Mucosa of descending colon (tissue), 3 donors: ENCODE measurements around the gene DNAI1. TPM values are rescaled to one million over a fixed set of nuclear protein-coding genes. Genes with fewer than 3 reads are reported as not detected.

Source experiments
- ATAC-seq: fragments of 200-7000 bp; cut with Tn5 transposase; one replicate; pipeline ENCODE4 v1.9.1; 2020; ENCODE audit warnings: mild to moderate bottlenecking, moderate library complexity
- DNase-seq, 3 donors: peaks; one replicate each; pipeline ENCODE4 v3.0.0-alpha.2; 2020
- H3K36me3 ChIP-seq: fragments of 200-600 bp; one replicate; pipeline ENCODE4 v1.8.0; 2021; ENCODE audit warnings: low read depth, mild to moderate bottlenecking
- H3K4me1 ChIP-seq: fragments of 200-600 bp; one replicate; pipeline ENCODE4 v1.8.0; 2021; ENCODE audit warnings: low read depth, mild to moderate bottlenecking
- H3K4me3 ChIP-seq: fragments of 200-600 bp; one replicate; pipeline ENCODE4 v1.8.0; 2021; ENCODE audit warnings: mild to moderate bottlenecking
- H3K9me3 ChIP-seq: fragments of 200-600 bp; one replicate; pipeline ENCODE4 v1.8.0; 2021; ENCODE audit warnings: mild to moderate bottlenecking
- intact Hi-C, 2 donors: fragments of 100-400 bp; cut with DNase I in 1 of 2; cut with micrococcal nuclease in 1 of 2; formaldehyde crosslinking; loops; one replicate each; pipeline versions ENCODE4 v1.11.0 to v1.11.1; 2022; cut with DNase I, micrococcal nuclease
- total RNA-seq, 3 donors: library from RNA; stranded (reverse); fragmentation: NEBNext Ultra II Directional in 2 of 3; extraction: Animal tissue kit (Norgen Biotek cat#: 25700) in 2 of 3; gene quantifications; one replicate each; pipeline versions ENCODE4 v1.2.1 to v1.2.4, GENCODE V29; 2021 to 2023
- TF ChIP-seq, protein P1 (sequence below): fragments of 200-600 bp; IDR thresholded peaks from one replicate; pipeline ENCODE4 v1.8.0; 2022; ENCODE audit warnings: antibody characterized with exemption, mild to moderate bottlenecking
- donor health status: DM: no; HTN: no; CAD: no; lungs with moderate emphysema.
- donor health status: DM: no; HTN: no; CAD: no.
- donor health status: DM: no; HTN: yes; CAD: no.

DNAI1 gene
- total RNA-seq, 3 donors from 2014 or later: not detected

- H3K9me3 ChIP-seq: no peaks in the 10 kb centered on the region
- peaks cover 8% of the 10 kb centered on the region for H3K4me1 ChIP-seq
- H3K4me3 ChIP-seq: no peak overlapping the region
- intact Hi-C loops: no loop called here
- TF ChIP-seq, protein P1, sequence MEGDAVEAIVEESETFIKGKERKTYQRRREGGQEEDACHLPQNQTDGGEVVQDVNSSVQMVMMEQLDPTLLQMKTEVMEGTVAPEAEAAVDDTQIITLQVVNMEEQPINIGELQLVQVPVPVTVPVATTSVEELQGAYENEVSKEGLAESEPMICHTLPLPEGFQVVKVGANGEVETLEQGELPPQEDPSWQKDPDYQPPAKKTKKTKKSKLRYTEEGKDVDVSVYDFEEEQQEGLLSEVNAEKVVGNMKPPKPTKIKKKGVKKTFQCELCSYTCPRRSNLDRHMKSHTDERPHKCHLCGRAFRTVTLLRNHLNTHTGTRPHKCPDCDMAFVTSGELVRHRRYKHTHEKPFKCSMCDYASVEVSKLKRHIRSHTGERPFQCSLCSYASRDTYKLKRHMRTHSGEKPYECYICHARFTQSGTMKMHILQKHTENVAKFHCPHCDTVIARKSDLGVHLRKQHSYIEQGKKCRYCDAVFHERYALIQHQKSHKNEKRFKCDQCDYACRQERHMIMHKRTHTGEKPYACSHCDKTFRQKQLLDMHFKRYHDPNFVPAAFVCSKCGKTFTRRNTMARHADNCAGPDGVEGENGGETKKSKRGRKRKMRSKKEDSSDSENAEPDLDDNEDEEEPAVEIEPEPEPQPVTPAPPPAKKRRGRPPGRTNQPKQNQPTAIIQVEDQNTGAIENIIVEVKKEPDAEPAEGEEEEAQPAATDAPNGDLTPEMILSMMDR: no peak
- H3K36me3 ChIP-seq: no peaks in the 10 kb centered on the region
- ATAC-seq (no peak), DNase-seq (no peak)
Measured at GRCh38 chr9:34555002-34555348, 96.4 kb downstream of the DNAI1 start.

GRCh38 chr9:34555500-34555899, 96.9 kb downstream of the DNAI1 start:
- TF ChIP-seq, protein P1: no peak
- Histone ChIP-seq H3K4me3 (no peak overlapping the region), H3K36me3 (no peaks in the 10 kb centered on the region), H3K4me1 (peaks cover 12% of the 10 kb centered on the region), H3K9me3 (no peaks in the 10 kb centered on the region)
- intact Hi-C loops: no loop called here
- DNase-seq (no peak), ATAC-seq (no peak)

- intact Hi-C loops: no loop called here
- no peak for ATAC-seq
- no peak overlapping the region for H3K4me3 ChIP-seq
- H3K4me1 ChIP-seq: peaks cover 14% of the 10 kb centered on the region
- no peaks in the 10 kb centered on the region for H3K9me3 ChIP-seq
- DNase-seq: no peak
- TF ChIP-seq, protein P1: no peak
- H3K36me3 ChIP-seq: no peaks in the 10 kb centered on the region
Measured at GRCh38 chr9:34555936-34556525, 97.4 kb downstream of the DNAI1 start.

- no peak overlapping the region for H3K4me3 ChIP-seq
- DNase-seq: no peak
- TF ChIP-seq, protein P1: no peak
- intact Hi-C loops: no loop called here
- ATAC-seq: no peak
- no peaks in the 10 kb centered on the region for H3K9me3 ChIP-seq
- peaks cover 14% of the 10 kb centered on the region for H3K4me1 ChIP-seq
- H3K36me3 ChIP-seq: no peaks in the 10 kb centered on the region
Measured at GRCh38 chr9:34556949-34557348, 98.3 kb downstream of the DNAI1 start.

GRCh38 chr9:34557426-34558321, 99.1 kb downstream of the DNAI1 start:
- no peak for ATAC-seq

More at GRCh38 chr9:34557426-34558321, 99.1 kb downstream of the DNAI1 start:
- TF ChIP-seq, protein P1: no peak
- no peaks in the 10 kb centered on the region for H3K36me3 ChIP-seq
- intact Hi-C loops: no loop called here
- no peaks in the 10 kb centered on the region for H3K9me3 ChIP-seq
- H3K4me1 ChIP-seq: peaks cover 14% of the 10 kb centered on the region
- DNase-seq: peak in 1 of 3 donors; percentile 22
- H3K4me3 ChIP-seq: no peak overlapping the region
